Measurements from ENCODE around the gene NPHP4.

Gene NPHP4

GRCh38 chr1:5818755-5819154 is 173.5 kb downstream of the NPHP4 start:
- DNase-seq (ENCODE audit: low read depth): no peak
- no peak overlapping the region for H3K4me3 ChIP-seq (ENCODE audit: low read depth, low read length)
- no peak for TF ChIP-seq CTCF (IDR thresholded peaks at IDR 0.05; ENCODE audit: control insufficient read depth, extremely low read depth, insufficient read depth)

GRCh38 chr1:5815716-5816115 is 176.5 kb downstream of the NPHP4 start:
- TF ChIP-seq CTCF (IDR thresholded peaks at IDR 0.05; ENCODE audit: control insufficient read depth, extremely low read depth, insufficient read depth): no peak
- no peak for DNase-seq (ENCODE audit: low read depth)
- H3K4me3 ChIP-seq (ENCODE audit: low read depth, low read length): no peak overlapping the region

GRCh38 chr1:5815211-5815610 is 177.0 kb downstream of the NPHP4 start:
- no peak for TF ChIP-seq CTCF (IDR thresholded peaks at IDR 0.05; ENCODE audit: control insufficient read depth, extremely low read depth, insufficient read depth)

GRCh38 chr1:5814046-5814619 is 178.1 kb downstream of the NPHP4 start:
- no peak for DNase-seq (ENCODE audit: low read depth)
- no peak for TF ChIP-seq CTCF (IDR thresholded peaks at IDR 0.05; ENCODE audit: control insufficient read depth, extremely low read depth, insufficient read depth)
- no peak overlapping the region for H3K4me3 ChIP-seq (ENCODE audit: low read depth, low read length)

More at GRCh38 chr1:5815211-5815610, 177.0 kb downstream of the NPHP4 start:
- DNase-seq (ENCODE audit: low read depth): no peak
- no peak overlapping the region for H3K4me3 ChIP-seq (ENCODE audit: low read depth, low read length)

- no peak overlapping the region for H3K4me3 ChIP-seq (ENCODE audit: low read depth, low read length)
- TF ChIP-seq CTCF (IDR thresholded peaks at IDR 0.05; ENCODE audit: control insufficient read depth, extremely low read depth, insufficient read depth): no peak
- no peak for DNase-seq (ENCODE audit: low read depth)
Measured at GRCh38 chr1:5813480-5813879, 178.7 kb downstream of the NPHP4 start.
